K562 (cell line): ENCODE data around the gene CAPN5.

Source experiments
- EP300 ChIP-seq: IDR thresholded peaks from 2 replicates; pipeline ENCODE4 v1.6.1; 2012; ENCODE audit warnings: low read length, improper control_type of control experiment
- MAFK ChIP-seq: IDR thresholded peaks from 2 replicates; pipeline ENCODE4 v1.6.1; 2011; ENCODE audit warnings: low read length, improper control_type of control experiment

DNA sequence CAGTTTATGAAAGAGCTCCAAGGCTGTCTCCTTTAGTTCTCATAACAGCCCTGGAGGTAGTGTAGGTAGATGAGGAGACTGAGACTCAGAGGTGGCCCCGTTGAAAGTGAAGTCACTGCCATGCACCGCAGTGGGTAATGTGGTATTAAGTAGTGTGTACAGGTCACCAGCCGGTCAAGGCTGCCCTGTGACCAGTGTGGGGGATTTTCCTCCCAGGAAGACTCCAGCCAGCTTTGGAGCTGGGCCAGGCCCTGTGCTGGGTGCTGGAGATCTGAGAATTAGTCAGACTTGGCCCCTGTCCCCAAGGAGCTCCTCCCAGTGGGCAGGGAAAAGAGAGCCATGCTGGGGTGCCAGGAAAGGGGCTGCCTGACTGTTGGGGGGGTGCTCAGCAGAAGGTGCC is 41.2 kb downstream of the CAPN5 start:
- no peak for TF ChIP-seq EP300
- no peak for TF ChIP-seq MAFK
